ENCODE results near the gene TMEM108. TPM values are rescaled to one million over a fixed set of nuclear protein-coding genes. Genes with fewer than 3 reads are reported as not detected.

TMEM108 gene
- total RNA-seq, 1 donor from 2014 or later = not detected

DNA sequence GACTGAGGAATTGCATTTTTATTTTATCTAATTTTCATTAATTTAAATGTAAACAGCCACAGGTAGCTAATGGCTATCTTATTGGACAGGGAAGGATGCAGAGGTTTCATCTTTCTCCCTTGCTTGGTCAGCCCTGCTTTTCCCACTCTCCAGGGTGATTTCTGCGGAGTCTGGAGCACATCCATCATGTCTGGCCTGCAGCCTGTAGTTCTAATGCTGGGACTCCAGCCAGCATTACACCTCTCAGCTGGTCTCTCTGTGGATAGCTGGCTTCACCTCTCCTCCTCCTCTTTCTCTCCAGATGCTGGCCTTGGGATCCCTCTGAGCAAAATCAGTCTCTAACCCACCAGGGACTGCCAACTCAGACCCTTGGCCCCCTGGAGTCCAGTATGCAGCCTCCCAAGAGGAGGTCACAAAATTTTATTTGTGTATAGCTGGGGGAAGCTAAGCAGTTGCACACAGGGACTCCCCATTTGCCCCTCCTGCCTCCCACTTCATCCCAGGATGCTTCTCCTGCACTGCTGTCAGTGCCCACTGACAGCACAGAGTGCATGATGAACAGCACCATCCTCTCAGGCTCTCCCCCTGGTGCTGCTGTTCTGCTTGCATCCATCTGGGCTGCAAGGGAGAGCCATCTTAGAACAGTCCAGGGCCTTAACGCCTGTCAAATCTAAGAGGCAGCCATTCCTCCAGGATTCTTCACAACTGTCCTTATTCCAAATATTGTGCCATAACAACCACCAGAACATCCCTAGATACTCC, 363.4 kb downstream of the TMEM108 start:
- no peaks in the 10 kb centered on the region for H3K4me1 Mint-ChIP-seq
- intact Hi-C loops (cut with micrococcal nuclease) = no loop called here
- no peaks in the 10 kb centered on the region for H3K36me3 Mint-ChIP-seq (ENCODE audit: low read depth)
- H3K4me3 Mint-ChIP-seq = no peak overlapping the region
- no peaks in the 10 kb centered on the region for H3K9me3 Mint-ChIP-seq
- H3K27ac Mint-ChIP-seq = no peak overlapping the region
- no peak for DNase-seq
- peaks cover 1% of the 10 kb centered on the region for H3K27me3 Mint-ChIP-seq

DNA sequence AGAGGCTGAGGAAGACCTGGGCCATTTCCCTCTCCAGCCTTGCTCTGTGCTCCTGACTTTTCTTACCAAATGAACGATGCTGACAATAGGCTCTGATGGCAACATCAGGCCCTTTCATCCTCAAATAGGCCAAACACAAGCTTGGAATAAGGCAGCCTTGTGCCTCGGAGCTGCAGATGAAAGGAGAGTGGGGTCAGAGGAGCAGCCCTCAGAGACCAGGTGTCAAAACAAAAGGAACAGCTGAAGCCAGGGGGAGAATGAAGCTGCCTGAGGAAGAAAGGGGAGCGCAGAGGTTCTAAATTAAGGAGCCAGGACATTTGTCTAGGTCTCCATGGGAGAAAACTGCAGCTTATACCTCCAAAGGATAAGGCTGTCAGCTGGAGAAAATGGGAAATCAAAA, 366.7 kb downstream of the TMEM108 start:
- H3K4me1 Mint-ChIP-seq = no peaks in the 10 kb centered on the region
- DNase-seq = no peak
- no peak overlapping the region for H3K4me3 Mint-ChIP-seq
- H3K9me3 Mint-ChIP-seq = no peaks in the 10 kb centered on the region
- no peak overlapping the region for H3K27ac Mint-ChIP-seq
- intact Hi-C loops (cut with micrococcal nuclease) = no loop called here
- no peaks in the 10 kb centered on the region for H3K36me3 Mint-ChIP-seq (ENCODE audit: low read depth)
- peaks cover 16% of the 10 kb centered on the region for H3K27me3 Mint-ChIP-seq

DNA sequence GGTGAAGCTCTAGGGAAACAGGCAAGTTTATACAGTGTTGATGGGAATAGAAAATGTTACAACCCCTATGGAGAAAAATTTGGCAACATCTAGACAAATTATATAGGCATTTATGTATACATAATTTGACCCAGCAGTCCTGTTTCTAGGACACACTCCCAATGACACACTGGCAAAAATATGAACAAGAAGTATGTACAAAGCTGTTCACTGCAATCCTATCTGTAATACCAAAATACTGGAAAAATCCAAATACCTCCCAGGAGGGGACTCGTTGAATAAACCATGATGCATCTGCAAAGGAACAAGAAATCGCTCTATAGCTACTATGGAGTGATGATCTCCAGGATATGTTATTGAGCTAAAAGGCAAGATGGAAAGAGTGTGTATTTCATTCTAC, 370.2 kb downstream of the TMEM108 start:
- Mint-ChIP-seq H3K4me3 (no peak overlapping the region), H3K4me1 (peaks cover 5% of the 10 kb centered on the region), H3K9me3 (no peaks in the 10 kb centered on the region), H3K27me3 (peaks cover 27% of the 10 kb centered on the region), H3K27ac (no peak overlapping the region), H3K36me3 (ENCODE audit: low read depth) (no peaks in the 10 kb centered on the region)
- no peak for DNase-seq
- intact Hi-C loops (cut with micrococcal nuclease) = no loop called here

DNA sequence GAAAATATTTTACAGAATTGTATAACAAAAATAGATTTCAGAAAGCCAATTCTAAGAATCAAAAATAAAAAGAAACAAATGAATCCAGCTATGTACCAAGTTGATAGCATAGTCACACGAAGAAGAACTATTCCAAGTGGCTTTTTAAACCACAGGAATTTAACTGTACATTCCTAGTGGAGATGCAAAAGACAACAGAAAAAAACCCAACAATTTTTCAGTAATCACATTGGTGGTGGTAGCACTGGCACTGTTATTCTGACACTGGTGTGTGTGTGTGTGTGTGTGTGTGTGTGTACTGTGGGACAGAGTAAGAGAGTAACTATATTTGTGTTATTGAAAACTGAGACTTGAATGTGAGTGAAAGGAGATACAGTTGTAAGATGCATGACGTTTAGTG, 370.8 kb downstream of the TMEM108 start:
- no peak overlapping the region for H3K27ac Mint-ChIP-seq
- H3K27me3 Mint-ChIP-seq = peaks cover 27% of the 10 kb centered on the region
- intact Hi-C loops (cut with micrococcal nuclease) = no loop called here
- no peak for DNase-seq
- H3K9me3 Mint-ChIP-seq = no peaks in the 10 kb centered on the region
- H3K36me3 Mint-ChIP-seq (ENCODE audit: low read depth) = no peaks in the 10 kb centered on the region
- peaks cover 7% of the 10 kb centered on the region for H3K4me1 Mint-ChIP-seq
- no peak overlapping the region for H3K4me3 Mint-ChIP-seq

DNA sequence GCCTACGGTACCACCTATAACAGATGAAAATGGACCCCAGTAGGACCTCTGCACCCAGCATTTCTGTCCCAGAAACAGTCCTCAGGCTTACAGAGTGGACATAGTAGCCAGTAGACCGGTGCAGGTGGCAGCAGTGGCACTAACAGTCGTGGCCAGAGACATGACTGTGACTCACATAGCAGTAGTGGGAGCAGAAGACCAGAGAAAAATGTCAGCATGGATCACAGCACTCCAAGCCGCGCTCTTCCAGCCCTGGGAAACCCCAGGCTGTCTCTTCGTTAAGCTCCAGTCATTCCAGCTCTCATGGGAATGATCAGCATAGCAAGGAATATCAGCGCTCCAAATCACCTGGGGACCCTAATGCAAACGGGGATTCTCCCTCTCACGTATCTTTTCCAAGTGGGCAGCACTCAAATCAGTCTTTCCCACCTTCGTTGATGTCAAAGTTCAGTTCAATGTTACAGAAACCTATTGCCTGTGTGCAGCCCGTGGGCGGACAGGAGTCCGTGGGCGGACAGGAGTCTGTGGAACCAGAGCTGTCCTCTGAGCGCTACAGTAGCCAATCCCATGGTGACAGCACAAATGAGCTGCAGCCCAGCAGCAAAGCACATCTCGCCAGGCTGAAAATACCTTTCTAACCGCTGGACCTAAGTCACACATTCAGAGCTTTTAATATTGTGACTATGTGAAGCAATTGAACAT, 372.2 kb downstream of the TMEM108 start:
- Mint-ChIP-seq H3K27me3 (peaks cover 27% of the 10 kb centered on the region), H3K27ac (no peak overlapping the region), H3K4me1 (peaks cover 7% of the 10 kb centered on the region), H3K9me3 (no peaks in the 10 kb centered on the region), H3K36me3 (ENCODE audit: low read depth) (no peaks in the 10 kb centered on the region), H3K4me3 (no peak overlapping the region)
- intact Hi-C loops (cut with micrococcal nuclease) = no loop called here
- DNase-seq = no peak

DNA sequence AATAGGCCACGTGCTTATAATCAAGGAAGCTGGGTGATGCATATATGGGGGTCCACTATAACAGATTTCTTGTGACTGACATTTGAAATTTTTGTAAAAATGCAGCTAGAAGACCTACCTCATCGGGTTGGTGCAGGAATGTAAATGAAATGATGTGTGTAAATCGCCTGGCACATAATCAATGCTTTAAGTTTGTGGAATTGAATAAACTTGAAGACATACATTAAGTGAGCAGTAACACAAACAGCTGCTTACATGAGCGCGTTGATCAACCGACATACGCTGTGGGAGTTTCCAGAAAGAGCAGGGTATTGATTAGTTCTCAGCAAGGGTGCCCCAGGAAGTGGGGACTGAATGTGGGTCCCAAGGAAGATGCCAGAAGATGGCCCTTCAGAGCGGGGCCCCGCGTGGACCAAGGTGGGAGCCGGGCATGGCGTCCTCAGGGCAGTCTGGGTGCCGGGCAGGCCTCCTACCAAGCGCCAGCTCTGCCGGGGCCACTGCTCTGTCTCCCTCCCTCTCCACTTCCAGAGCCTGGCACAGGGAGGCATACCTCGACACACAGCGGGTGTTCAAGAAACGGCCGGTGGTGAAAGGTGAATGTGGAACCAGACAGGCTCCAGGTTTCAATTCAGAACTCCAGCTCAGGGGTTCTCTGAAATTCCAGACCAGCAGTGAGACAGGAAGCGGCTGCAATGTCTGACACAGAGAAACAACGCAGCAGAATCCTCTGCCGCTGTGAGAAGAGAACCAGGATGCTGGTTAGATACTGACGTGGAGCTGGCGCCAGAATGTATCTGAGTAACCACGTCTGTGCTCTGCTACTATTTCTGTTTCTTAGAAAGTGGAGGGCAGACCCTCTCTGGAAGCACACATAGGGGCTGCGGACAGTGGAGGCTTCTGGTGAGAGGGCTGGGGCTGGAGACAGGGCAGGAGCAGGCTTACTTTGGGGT, 374.3 kb downstream of the TMEM108 start:
- no peak for DNase-seq
- H3K4me3 Mint-ChIP-seq = no peak overlapping the region
- H3K27ac Mint-ChIP-seq = no peak overlapping the region
- H3K36me3 Mint-ChIP-seq (ENCODE audit: low read depth) = no peaks in the 10 kb centered on the region
- H3K27me3 Mint-ChIP-seq = peaks cover 21% of the 10 kb centered on the region
- intact Hi-C loops (cut with micrococcal nuclease) = no loop called here
- H3K4me1 Mint-ChIP-seq = peaks cover 7% of the 10 kb centered on the region
- no peaks in the 10 kb centered on the region for H3K9me3 Mint-ChIP-seq

DNA sequence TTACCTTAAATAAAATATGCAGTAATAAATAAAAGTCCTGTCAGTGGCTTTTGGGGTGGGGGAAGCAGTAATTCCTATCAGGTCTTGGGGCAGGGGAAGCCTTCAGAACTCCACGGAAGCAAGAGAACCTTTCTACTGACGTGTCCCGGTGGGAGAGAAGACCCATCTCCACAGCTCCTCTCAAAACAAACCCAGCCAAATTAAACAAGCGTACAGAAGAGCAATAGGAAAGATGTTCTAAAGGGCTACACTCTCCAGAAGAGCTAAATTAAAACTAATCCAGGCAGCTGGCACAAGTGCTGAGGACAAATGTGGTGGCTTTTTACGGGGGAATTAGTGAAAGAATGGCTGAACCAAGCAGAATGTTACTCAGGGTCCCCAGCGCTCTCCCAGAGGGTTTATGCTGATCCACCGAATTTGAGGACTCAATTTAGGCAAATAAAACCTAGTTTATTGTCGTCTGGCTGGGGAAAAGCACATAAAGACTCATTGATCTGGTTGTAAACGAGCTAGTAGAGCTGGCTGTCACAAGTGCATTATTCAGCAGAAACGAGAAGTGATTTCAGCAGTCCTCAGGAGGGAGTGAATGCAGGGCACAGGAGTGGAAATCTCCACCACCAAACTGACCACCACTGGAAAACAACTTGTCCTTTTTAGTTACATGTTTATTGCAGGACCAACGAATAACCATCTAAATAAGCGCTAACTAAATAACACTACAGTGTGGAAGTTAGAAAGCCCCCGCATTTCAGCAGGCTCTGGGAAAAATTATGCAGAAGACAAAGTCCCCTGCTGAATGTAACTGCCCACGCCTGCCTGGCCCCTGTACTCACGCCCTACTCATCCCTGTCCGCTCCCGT, 375.2 kb downstream of the TMEM108 start:
- DNase-seq = no peak
- intact Hi-C loops (cut with micrococcal nuclease) = no loop called here
- peaks cover 7% of the 10 kb centered on the region for H3K4me1 Mint-ChIP-seq
- peaks cover 20% of the 10 kb centered on the region for H3K27me3 Mint-ChIP-seq
- no peak overlapping the region for H3K27ac Mint-ChIP-seq
- H3K9me3 Mint-ChIP-seq = peaks cover 4% of the 10 kb centered on the region
- H3K4me3 Mint-ChIP-seq = no peak overlapping the region
- no peaks in the 10 kb centered on the region for H3K36me3 Mint-ChIP-seq (ENCODE audit: low read depth)

DNA sequence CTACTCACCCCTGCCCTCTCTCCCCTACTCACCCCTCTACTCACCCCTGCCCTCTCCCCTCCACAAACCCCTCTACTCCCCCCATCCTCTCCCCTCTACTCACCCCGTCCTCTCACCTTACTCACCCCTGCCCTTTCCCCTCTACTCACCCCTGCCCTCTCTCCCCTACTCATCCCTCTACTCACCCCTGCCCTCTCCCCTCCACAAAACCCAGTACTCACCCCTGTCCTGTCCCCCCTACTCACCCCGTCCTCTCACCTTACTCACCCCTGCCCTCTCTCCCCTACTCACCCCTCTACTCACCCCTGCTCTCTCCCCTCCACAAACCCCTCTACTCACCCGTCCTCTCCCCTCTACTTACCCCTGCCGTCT, 375.8 kb downstream of the TMEM108 start:
- Mint-ChIP-seq H3K4me1 (peaks cover 7% of the 10 kb centered on the region), H3K27ac (no peak overlapping the region), H3K4me3 (no peak overlapping the region)

DNA sequence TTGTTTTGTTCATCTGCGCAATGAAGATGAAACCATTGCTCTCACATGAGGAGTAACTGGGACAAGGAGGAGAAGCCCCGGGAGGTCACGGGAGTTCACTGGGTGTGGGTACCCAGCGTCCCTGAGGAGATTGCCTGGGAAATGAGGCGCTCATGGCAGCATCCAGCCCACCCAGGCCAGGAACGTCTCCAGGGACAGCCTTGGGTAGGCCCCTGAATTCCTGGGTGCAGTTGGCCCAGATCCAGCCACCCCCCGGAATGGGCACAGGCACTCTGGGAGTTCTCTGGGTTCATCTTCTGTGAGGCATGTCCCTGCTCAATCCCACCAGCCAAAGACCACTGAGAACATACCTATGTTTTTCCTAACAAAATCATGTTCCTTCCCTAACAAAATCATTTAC, 380.2 kb downstream of the TMEM108 start:
- H3K27me3 Mint-ChIP-seq = no peaks in the 10 kb centered on the region
- no peaks in the 10 kb centered on the region for H3K36me3 Mint-ChIP-seq (ENCODE audit: low read depth)
- H3K9me3 Mint-ChIP-seq = peaks cover 4% of the 10 kb centered on the region
- peaks cover 2% of the 10 kb centered on the region for H3K4me1 Mint-ChIP-seq
- H3K27ac Mint-ChIP-seq = no peak overlapping the region
- no peak overlapping the region for H3K4me3 Mint-ChIP-seq
- DNase-seq = no peak
- intact Hi-C loops (cut with micrococcal nuclease) = no loop called here

More for the DNA sequence above, 375.8 kb downstream of the TMEM108 start:
- Mint-ChIP-seq H3K9me3 (peaks cover 4% of the 10 kb centered on the region), H3K27me3 (peaks cover 15% of the 10 kb centered on the region), H3K36me3 (ENCODE audit: low read depth) (no peaks in the 10 kb centered on the region)
- no peak for DNase-seq
- intact Hi-C loops (cut with micrococcal nuclease) = no loop called here

DNA sequence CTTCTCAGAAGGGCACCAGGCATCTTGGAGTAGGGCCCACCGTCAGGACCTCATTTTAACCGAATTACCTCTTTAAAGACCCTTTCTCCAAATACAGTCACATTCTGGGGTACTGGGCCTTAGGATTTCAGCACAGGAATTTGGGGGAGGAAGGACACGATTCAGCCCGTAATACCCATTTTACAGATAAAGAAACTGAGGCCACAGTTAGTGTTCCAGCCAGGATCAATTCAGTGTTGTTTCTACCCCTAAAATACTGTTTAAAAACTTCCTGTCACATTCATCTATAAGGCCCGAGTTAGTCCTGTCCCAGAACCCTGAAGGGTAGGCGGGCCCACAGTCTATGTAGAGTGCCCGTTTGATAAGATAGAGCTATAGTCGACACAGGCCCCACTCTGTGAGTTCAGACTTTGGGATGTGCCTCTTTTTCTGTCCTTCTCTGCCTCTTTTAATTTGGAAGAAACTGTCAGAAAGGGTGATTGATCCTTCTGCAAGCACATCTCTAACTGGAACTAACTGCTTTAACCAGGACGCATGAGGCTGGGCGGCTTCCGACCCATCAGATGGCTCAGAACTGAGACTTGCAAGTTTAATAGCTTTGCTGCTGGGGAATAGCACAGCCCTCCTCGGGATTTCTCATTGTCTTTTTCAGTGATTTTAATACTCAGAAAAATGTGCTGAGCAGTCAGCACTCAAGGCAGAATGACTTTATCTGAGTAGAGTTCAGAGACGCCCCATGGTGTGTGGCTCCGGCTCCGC, 381.1 kb downstream of the TMEM108 start:
- Mint-ChIP-seq H3K9me3 (peaks cover 4% of the 10 kb centered on the region), H3K27ac (no peak overlapping the region), H3K4me1 (peaks cover 3% of the 10 kb centered on the region)

DNA sequence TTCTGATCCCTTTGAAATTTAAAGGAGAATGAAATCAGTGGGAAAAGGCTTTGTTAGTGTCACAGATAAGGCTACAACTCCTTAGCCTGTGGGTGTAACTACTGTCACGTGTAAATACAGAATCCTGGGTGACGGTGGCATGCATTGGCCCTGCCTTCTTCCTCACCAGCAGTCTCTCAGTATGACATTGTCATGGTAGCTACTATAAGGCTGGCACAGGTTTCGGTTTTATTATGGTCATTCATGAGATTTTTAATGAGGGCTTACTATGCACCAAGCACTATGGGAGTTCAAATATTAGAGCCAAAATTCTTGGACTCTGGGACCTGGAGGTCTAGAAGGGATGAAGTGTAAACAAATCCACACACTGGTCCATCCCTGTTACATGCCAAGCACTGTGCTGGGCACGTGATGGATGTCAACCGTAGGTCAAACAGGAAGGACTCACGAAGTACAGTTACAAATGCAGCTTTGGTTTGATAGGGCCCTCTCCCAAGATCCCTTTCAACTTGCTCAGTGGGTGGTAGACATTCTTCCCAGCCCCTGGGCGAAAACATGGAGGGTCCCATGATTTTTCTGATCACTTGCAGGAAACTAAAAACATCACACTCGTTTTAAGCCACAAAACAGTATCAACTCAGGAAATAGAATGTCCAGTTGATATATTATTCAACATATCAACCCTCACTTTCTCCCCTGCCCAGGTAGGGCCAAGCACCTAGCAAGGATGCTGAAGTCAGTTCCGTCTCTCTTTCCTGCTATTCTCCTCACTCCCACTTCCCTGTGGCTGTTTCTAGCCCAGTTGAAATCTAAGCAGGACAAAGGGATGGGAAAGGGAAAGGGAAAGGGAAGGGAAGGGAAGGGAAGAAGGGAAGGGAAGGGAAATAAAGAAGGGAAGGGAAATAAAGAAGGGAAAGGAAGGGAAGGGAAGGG, 387.0 kb downstream of the TMEM108 start:
- Mint-ChIP-seq H3K4me1 (peaks cover 5% of the 10 kb centered on the region), H3K36me3 (ENCODE audit: low read depth) (no peaks in the 10 kb centered on the region), H3K27ac (no peak overlapping the region), H3K9me3 (no peaks in the 10 kb centered on the region), H3K4me3 (no peak overlapping the region), H3K27me3 (no peaks in the 10 kb centered on the region)
- no peak for DNase-seq
- intact Hi-C loops (cut with micrococcal nuclease) = no loop called here

More for the DNA sequence above, 381.1 kb downstream of the TMEM108 start:
- H3K36me3 Mint-ChIP-seq (ENCODE audit: low read depth) = no peaks in the 10 kb centered on the region
- H3K27me3 Mint-ChIP-seq = no peaks in the 10 kb centered on the region
- DNase-seq = no peak
- no peak overlapping the region for H3K4me3 Mint-ChIP-seq
- intact Hi-C loops (cut with micrococcal nuclease) = no loop called here

DNA sequence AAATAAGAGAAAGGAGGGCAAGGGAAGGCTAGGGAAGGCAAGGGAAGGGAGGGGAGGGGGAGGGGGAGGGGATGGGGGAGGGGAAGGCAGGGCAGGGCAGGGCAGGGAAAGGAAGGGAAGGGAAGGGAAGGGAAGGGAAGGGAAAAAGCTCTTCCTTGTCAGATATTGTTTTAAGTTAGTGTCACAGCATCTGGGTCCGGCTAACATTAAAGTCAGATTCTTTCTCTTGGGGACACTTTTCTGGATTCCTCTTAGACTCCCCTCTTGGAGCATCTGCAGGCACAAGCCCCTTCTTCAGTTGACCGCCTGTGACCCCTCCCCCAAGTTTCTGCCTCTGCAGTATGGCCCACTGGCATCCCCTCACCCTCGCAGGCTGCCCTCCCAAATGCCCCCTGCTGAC, 387.7 kb downstream of the TMEM108 start:
- Mint-ChIP-seq H3K27ac (no peak overlapping the region), H3K36me3 (ENCODE audit: low read depth) (no peaks in the 10 kb centered on the region), H3K9me3 (no peaks in the 10 kb centered on the region), H3K27me3 (no peaks in the 10 kb centered on the region), H3K4me3 (no peak overlapping the region), H3K4me1 (peaks cover 5% of the 10 kb centered on the region)
- no peak for DNase-seq
- intact Hi-C loops (cut with micrococcal nuclease) = no loop called here
